Esophagus muscularis mucosa (tissue), 4 donors: ENCODE data around the gene HFM1. TPM values are rescaled to one million over a fixed set of nuclear protein-coding genes. Genes with fewer than 3 reads are reported as not detected.
"Not testable (repeated sequence)": the region's sequence is repeated elsewhere in the genome, so short reads cannot be mapped to it uniquely, and the experiment has no call there.

ENCODE experiments used
- DNase-seq: peaks from one replicate; pipeline ENCODE4 v3.0.0-alpha.2; 2017; ENCODE audit errors: extremely low spot score
- H3K27ac ChIP-seq, 4 donors: fragments of 200-600 bp; sonication (generic); replicated peaks in 1 of 4; 1 replicate in 3 of 4; 2 replicates in 1 of 4; pipeline ENCODE4 v1.5.1; 2016 to 2019; ENCODE audit warnings: mild to moderate bottlenecking in 1 of 4
- H3K27me3 ChIP-seq, 4 donors: fragments of 200-600 bp; sonication (generic); one replicate each; pipeline versions ENCODE4 v1.5.1 to v1.6.0; 2016 to 2019
- H3K36me3 ChIP-seq, 4 donors: fragments of 200-600 bp; sonication (generic); one replicate each; pipeline ENCODE4 v1.5.1; 2016 to 2019
- H3K4me1 ChIP-seq, 4 donors: fragments of 200-600 bp; sonication (generic); one replicate each; pipeline ENCODE4 v1.5.1; 2016 to 2019
- H3K4me3 ChIP-seq, 4 donors: fragments of 200-600 bp; sonication (generic); 1 replicate in 2 of 4; 2 replicates in 2 of 4; pipeline ENCODE4 v1.5.1; 2016 to 2019; ENCODE audit warnings: mild to moderate bottlenecking in 4 of 4, moderate library complexity in 1 of 4
- H3K9me3 ChIP-seq, 4 donors: fragments of 200-600 bp; sonication (generic); 1 replicate in 3 of 4; 2 replicates in 1 of 4; pipeline ENCODE4 v1.5.1; 2016 to 2019
- EP300 ChIP-seq: sonication (generic); formaldehyde crosslinking; IDR thresholded peaks from one replicate; pipeline ENCODE4 v1.6.1; 2017; ENCODE audit warnings: antibody characterized with exemption
- POLR2A ChIP-seq: fragments of 450-650 bp; IDR thresholded peaks from one replicate; pipeline ENCODE4 v1.6.1; 2017; ENCODE audit warnings: antibody characterized with exemption, moderate library complexity, mild to moderate bottlenecking, low read depth
- POLR2AphosphoS5 ChIP-seq, 2 donors: sonication (generic); formaldehyde crosslinking; IDR thresholded peaks; one replicate each; pipeline ENCODE4 v1.6.1; 2017; ENCODE audit warnings: antibody characterized with exemption in 2 of 2
- WGBS: methylation state at CpG from one replicate; pipeline ENCODE4 v1.1.5; 2018; 5-methylcytosine and 5-hydroxymethylcytosine counted together
- intact Hi-C: fragments of 100-400 bp; cut with DNase I; formaldehyde crosslinking; loops from one replicate; pipeline ENCODE4 v1.15.1; 2023
- total RNA-seq, 4 donors: library from RNA; depleted of rRNA; stranded (reverse); fragments of >200 nt; gene quantifications; one replicate each; pipeline versions ENCODE4 v1.1.0 to v1.2.1, GENCODE V29; 2016
- TF ChIP-seq, protein P1 (sequence below), 3 experiments: fragments of 200-600 bp in 2 of 3; fragments of 450-650 bp in 1 of 3; sonication (generic) in 2 of 3; IDR thresholded peaks; one replicate each; pipeline ENCODE4 v1.5.1; 2017 to 2019; ENCODE audit warnings: antibody characterized with exemption in 3 of 3, mild to moderate bottlenecking in 2 of 3, moderate library complexity in 1 of 3

Gene HFM1, protein sequence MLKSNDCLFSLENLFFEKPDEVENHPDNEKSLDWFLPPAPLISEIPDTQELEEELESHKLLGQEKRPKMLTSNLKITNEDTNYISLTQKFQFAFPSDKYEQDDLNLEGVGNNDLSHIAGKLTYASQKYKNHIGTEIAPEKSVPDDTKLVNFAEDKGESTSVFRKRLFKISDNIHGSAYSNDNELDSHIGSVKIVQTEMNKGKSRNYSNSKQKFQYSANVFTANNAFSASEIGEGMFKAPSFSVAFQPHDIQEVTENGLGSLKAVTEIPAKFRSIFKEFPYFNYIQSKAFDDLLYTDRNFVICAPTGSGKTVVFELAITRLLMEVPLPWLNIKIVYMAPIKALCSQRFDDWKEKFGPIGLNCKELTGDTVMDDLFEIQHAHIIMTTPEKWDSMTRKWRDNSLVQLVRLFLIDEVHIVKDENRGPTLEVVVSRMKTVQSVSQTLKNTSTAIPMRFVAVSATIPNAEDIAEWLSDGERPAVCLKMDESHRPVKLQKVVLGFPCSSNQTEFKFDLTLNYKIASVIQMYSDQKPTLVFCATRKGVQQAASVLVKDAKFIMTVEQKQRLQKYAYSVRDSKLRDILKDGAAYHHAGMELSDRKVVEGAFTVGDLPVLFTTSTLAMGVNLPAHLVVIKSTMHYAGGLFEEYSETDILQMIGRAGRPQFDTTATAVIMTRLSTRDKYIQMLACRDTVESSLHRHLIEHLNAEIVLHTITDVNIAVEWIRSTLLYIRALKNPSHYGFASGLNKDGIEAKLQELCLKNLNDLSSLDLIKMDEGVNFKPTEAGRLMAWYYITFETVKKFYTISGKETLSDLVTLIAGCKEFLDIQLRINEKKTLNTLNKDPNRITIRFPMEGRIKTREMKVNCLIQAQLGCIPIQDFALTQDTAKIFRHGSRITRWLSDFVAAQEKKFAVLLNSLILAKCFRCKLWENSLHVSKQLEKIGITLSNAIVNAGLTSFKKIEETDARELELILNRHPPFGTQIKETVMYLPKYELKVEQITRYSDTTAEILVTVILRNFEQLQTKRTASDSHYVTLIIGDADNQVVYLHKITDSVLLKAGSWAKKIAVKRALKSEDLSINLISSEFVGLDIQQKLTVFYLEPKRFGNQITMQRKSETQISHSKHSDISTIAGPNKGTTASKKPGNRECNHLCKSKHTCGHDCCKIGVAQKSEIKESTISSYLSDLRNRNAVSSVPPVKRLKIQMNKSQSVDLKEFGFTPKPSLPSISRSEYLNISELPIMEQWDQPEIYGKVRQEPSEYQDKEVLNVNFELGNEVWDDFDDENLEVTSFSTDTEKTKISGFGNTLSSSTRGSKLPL (N-terminal part only)
- total RNA-seq = 1 to 10 TPM in 3 of 4 donors, under 1 TPM in 1; 0.42 to 2.2 (median 1.5) TPM

DNA sequence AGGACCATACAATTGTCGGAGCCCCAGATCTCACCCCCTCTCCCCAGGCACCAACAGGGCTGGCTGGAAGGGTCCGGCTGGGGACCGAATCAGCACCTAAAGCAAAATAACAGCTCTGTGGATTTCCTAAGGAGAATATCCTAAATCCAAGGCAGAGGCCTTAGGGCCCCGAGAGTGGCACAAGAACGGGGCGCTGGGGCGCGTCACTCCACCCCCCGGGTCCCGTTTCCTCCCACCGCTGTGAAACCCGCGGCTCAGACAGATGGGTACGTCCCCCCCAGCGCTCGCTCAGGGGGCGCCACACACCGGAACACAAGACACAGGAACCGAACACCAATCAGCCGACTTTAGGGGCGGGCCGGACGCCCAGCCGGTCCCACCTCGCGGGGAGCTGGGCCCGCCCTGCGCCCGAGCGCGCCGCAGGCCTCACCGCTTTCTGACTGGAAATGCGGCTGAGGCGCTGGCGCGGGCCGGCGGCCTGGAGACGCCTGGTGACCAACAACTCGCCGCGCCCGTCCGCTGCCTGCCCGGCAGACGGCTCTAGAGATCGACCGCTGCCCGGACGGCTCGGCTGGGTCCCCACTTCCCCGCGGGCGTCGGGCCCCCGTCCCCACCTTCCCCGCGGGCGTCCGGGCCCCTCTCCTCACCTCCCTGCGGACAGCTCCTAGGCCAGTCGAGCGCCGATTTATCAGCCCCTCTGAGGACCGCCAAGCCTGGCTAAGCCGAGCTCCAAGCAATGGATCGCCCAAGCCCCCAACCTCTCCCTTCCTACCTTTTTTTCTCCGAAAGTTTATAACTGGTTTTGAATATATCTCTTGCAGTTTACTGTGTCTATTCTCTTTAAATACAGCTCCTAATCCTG, at the start of gene HFM1:
TSS of gene HFM1 (minus strand) at position 687 of the 862 bp plus-strand sequence. CDS start 3,755 bp downstream, outside the sequence.
- intact Hi-C loops = loop anchor here (5.0 kb wide), 1 partner anchor 93 kb away; no protein-coding TSS in a partner anchor
- Histone ChIP-seq H3K4me1 (peaks cover 0 to 16% (median 9%) of the 10 kb centered on the region in 4 donors), H3K36me3 (no peaks in the 10 kb centered on the region), H3K27ac (peak within 1 kb of the TSS; percentile 85 to 89 (median 86)), H3K9me3 (no peaks in the 10 kb centered on the region), H3K27me3 (no peaks in the 10 kb centered on the region), H3K4me3 (peak within 1 kb of the TSS; percentile 63 to 77 (median 68))
- no peak for DNase-seq
- TF ChIP-seq POLR2AphosphoS5 (IDR thresholded peaks at IDR 0.05) = peak; percentile 65 to 71
- TF ChIP-seq, protein P1, sequence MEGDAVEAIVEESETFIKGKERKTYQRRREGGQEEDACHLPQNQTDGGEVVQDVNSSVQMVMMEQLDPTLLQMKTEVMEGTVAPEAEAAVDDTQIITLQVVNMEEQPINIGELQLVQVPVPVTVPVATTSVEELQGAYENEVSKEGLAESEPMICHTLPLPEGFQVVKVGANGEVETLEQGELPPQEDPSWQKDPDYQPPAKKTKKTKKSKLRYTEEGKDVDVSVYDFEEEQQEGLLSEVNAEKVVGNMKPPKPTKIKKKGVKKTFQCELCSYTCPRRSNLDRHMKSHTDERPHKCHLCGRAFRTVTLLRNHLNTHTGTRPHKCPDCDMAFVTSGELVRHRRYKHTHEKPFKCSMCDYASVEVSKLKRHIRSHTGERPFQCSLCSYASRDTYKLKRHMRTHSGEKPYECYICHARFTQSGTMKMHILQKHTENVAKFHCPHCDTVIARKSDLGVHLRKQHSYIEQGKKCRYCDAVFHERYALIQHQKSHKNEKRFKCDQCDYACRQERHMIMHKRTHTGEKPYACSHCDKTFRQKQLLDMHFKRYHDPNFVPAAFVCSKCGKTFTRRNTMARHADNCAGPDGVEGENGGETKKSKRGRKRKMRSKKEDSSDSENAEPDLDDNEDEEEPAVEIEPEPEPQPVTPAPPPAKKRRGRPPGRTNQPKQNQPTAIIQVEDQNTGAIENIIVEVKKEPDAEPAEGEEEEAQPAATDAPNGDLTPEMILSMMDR (IDR thresholded peaks at IDR 0.05) = peak in 2 of 3 experiments; percentile 2 to 8
- TF ChIP-seq POLR2A = no peak
- 4% methylated on average over 11 of the region's 69 CpGs for WGBS

DNA sequence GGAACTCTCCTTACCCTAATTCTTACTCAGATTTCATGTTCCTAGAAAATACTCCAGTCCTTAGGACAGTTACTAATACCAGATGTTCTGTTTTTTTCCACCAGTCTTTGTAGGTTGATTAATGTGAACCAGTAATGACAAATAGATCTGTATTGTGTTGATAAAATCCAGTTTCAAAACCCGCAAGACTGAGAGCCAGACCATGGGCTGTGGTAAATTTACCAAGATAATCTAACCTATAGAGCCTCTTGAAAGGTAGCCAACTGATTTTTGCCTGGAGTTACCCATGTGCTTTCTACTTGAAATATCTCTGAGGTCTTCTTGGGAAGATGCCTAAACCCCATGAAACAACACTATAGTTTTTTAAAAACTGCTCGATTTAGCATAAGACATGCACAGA, 49.5 kb upstream of the HFM1 start:
- Histone ChIP-seq H3K27me3 (no peaks in the 10 kb centered on the region), H3K36me3 (no peaks in the 10 kb centered on the region), H3K4me3 (no peak overlapping the region), H3K4me1 (peaks cover 0 to 5% (median 0%) of the 10 kb centered on the region in 4 donors), H3K27ac (no peak overlapping the region), H3K9me3 (no peaks in the 10 kb centered on the region)
- TF ChIP-seq POLR2AphosphoS5 (IDR thresholded peaks at IDR 0.05) = no peak
- TF ChIP-seq, protein P1 (IDR thresholded peaks at IDR 0.05) = no peak
- TF ChIP-seq EP300 = no peak
- no peak for TF ChIP-seq POLR2A
- intact Hi-C loops = no loop called here
- WGBS = 49% methylated on average over 2 of the region's 2 CpGs
- DNase-seq = no peak

DNA sequence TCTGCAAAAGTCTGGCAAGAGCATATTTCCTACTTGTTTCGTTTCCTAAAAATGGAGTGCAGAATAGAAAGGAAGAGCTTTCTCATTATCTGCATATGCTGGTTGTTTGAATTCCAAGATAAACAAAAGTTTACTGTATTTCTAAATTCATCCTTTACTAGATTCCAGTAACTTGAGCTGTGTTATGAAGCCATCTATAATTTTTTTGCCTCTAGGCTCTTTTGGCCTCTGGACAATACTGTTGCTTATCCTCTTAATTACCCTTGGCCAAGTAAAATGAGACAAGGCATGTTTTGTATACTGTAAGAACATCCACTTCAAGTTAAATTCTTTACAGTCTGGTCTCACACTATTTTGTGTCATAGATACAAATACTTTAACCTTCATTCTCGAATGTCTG, 45.6 kb upstream of the HFM1 start:
- Histone ChIP-seq H3K9me3 (no peaks in the 10 kb centered on the region), H3K27ac (no peak overlapping the region), H3K36me3 (no peaks in the 10 kb centered on the region), H3K4me3 (no peak overlapping the region), H3K27me3 (no peaks in the 10 kb centered on the region), H3K4me1 (peaks cover 0 to 5% (median 0%) of the 10 kb centered on the region in 4 donors)
- no peak for DNase-seq
- TF ChIP-seq POLR2A (no peak), POLR2AphosphoS5 (IDR thresholded peaks at IDR 0.05) (no peak), EP300 (no peak)
- TF ChIP-seq, protein P1 (IDR thresholded peaks at IDR 0.05) = no peak
- WGBS = 54% methylated on average over 2 of the region's 2 CpGs
- intact Hi-C loops = no loop called here

DNA sequence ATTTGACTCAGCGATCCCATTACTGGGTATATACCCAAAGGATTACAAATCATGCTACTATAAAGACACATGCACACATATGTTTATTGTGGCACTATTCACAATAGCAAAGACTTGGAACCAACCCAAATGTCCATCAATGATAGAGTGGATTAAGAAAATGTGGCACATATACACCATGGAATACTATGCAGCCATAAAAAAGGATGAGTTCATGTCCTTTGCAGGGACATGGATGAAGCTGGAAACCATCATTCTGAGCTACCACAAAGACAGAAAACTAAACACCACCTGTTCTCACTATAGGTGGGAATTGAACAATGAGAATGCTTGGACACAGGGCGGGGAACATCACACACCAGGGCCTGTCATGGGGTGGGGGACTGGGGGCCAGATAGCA, 43.1 kb upstream of the HFM1 start:
- DNase-seq, H3K27me3 ChIP-seq, H3K9me3 ChIP-seq, intact Hi-C loops, H3K4me1 ChIP-seq, H3K4me3 ChIP-seq, H3K36me3 ChIP-seq, H3K27ac ChIP-seq: not testable (repeated sequence)
- WGBS = 93% methylated on average over 2 of the region's 2 CpGs

DNA sequence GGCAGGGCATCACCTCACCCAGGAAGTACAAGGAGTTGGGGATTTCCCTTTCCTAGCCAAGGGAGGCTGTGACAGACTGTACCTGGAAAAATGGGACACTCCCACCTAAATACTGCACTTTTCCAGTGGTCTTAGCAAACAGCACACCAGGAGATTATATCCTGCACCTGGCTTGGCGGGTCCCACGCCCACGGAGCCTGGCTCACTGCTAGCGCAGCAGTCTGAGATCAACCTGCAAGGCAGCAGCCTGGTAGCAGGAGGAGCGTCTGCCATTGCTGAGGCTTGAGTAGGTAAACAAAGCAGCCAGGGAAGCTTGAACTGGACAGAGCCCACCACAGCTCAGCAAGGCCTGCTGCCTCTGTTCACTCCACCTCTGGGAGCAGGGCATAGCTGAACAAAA, 37.3 kb upstream of the HFM1 start:
- H3K27me3 ChIP-seq, H3K36me3 ChIP-seq, H3K4me3 ChIP-seq, H3K27ac ChIP-seq, intact Hi-C loops, H3K4me1 ChIP-seq, H3K9me3 ChIP-seq, DNase-seq: not testable (repeated sequence)
- no CpG with 5 or more reads among the region's 5 CpGs for WGBS
